Fibroblast of villous mesenchyme (primary cell): ENCODE results near the gene IPO11. TPM values are rescaled to one million over a fixed set of nuclear protein-coding genes. Genes with fewer than 3 reads are reported as not detected.

ENCODE experiments used
- DNase-seq: peaks from one replicate; pipeline ENCODE4 v3.0.0-alpha.2; 2010; ENCODE audit warnings: low read depth
- H3K4me3 ChIP-seq: 2 replicates; pipeline ENCODE4 v1.5.1; 2011; ENCODE audit warnings: low read depth, mild to moderate bottlenecking, low read length
- CTCF ChIP-seq: IDR thresholded peaks from 2 replicates; pipeline ENCODE4 v1.5.1; 2012; ENCODE audit warnings: low read depth, mild to moderate bottlenecking, low read length; ENCODE audit not compliant: insufficient read depth
- total RNA-seq: library from RNA; depleted of rRNA; stranded (reverse); fragments of >200 nt; gene quantifications from 2 replicates; pipeline ENCODE4 v1.2.3, GENCODE V29; 2012

Gene IPO11
- total RNA-seq, 1 donor: 34.5 TPM

DNA sequence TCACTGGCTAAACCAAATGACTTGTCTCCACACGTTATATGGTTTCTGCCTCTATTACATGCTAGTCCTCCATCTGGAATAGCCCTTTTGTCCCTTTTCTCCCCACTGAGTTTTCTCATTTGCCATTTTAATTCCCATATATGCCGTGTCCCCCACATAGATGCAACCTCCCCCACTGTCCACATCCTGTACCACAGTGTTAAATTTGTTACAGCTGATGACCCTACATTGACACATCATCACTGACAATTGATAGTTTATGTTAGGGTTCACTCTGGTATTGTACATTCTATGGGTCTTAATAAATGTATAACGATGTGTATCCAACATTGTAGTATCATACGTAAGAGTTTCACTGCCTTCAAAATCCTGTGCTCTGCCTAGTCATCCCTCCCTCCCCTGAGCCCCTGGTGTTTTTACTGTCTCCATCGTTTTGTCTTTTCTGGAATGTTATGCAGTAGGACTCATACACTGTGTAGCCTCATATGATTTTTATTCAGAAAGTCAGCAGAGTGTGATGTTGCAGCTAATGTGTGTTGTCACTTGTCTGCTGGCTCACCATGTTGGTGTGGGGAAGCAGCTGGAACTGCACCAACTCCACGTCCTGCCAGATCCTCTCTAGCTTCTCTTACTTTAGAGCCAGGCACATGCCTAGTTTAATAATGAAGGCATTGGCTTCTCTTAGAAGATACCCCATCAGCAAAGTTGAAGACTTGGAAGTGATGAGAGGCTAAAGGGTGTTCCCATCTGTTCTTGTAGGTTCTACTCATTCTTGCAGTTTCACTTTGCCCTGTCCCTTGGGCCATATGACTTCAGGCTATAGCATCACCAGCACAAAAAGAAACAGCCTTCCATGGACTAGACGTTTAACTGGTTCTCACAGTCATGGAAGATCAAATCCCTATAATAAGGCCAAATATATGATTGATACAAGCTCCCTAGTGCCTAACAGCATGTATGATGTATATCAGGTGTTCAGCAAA is 196.3 kb downstream of the IPO11 start:
- DNase-seq: no peak
- no peak overlapping the region for H3K4me3 ChIP-seq
- TF ChIP-seq CTCF: no peak

DNA sequence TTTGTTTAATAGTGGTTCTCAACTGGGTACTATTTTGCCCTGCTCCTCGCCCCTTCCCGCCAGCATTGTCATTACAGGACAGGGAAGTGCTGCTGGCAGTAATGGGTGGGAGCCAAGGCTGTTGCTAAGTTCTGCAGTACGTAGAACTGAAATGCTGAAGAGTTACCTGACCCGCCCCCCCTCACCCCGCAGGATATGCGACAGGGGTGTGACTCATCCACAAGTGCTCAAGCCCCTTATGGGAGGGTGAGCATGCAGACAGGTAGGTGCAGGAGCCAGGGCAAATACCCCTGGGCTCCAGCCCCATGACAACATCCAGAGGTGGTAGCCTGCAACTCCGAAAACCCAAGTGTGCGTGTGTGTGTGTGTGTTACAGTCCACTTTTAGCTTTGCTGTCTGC is 201.8 kb downstream of the IPO11 start:
- no peak for DNase-seq
- TF ChIP-seq CTCF: no peak
- H3K4me3 ChIP-seq: no peak overlapping the region

GRCh38 chr5:62616615-62617277 is 204.2 kb downstream of the IPO11 start:
- H3K4me3 ChIP-seq: no peak overlapping the region
- no peak for TF ChIP-seq CTCF
- DNase-seq: no peak

GRCh38 chr5:62617943-62618342 is 205.4 kb downstream of the IPO11 start:
- TF ChIP-seq CTCF: no peak
- no peak overlapping the region for H3K4me3 ChIP-seq
- DNase-seq: no peak

GRCh38 chr5:62620761-62621160 is 208.2 kb downstream of the IPO11 start:
- no peak for TF ChIP-seq CTCF
- no peak for DNase-seq
- no peak overlapping the region for H3K4me3 ChIP-seq

- TF ChIP-seq CTCF: no peak
- H3K4me3 ChIP-seq: no peak overlapping the region
- DNase-seq: no peak
Observed at GRCh38 chr5:62621280-62621679, 208.7 kb downstream of the IPO11 start.
